DMS 273 (cell line): ENCODE data around the gene TMEM256.
"Not testable (repeated sequence)": the region's sequence is repeated elsewhere in the genome, so short reads cannot be mapped to it uniquely, and the experiment has no call there.

Experiments
- DNase-seq: peaks from one replicate; lab custom pipeline; 2025; ENCODE audit not compliant: unreplicated experiment; lab: John Stamatoyannopoulos, UW

TMEM256 gene

GRCh38 chr17:7384489-7385081 lies 19.3 kb downstream of the TMEM256 start:
- DNase-seq: no peak

DNA sequence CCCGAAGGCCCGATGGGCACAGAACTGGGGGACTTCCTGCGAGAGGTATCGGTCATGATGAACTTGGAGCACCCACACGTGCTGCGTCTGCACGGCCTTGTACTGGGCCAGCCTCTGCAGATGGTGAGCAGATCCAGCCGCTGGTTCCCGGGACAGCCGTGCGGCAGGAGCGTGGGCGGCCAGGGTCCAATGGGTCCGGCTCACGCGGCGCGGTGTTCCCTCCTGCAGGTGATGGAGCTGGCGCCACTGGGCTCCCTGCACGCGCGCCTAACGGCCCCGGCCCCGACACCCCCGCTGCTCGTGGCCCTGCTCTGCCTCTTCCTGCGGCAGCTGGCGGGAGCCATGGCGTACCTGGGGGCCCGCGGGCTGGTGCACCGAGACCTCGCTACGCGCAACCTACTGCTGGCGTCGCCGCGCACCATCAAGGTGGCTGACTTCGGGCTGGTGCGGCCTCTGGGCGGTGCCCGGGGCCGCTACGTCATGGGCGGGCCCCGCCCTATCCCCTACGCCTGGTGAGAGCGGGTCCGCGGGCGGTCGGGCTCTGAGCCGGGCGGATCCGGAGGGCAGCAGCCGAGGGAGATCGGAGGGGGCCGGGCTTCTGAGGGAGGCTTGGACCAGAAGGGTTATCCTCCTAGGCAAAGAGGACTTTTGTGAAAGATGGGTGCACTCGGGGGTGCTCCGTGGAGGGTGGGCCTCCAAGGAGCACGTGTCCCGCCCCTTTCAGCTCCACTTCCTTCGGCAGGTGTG lies 20.0 kb downstream of the TMEM256 start:
- no peak for DNase-seq

DNA sequence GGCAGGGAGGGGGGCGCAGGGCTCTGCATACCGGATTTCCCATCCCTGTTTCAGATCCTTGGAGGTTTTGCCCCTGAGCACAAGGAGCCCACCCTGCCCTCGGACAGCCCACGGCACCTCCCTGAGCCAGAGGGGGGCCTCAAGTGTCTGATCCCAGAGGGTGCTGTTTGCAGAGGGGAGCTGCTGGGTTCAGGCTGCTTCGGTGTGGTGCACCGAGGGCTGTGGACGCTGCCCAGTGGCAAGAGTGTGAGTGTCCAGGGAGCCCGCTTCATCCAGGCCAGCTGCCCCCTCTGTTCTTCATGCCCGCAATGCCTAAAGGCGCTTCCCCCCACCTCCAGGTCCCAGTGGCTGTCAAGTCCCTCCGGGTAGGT lies 20.5 kb downstream of the TMEM256 start:
- no peak for DNase-seq

- no peak for DNase-seq
Measured at GRCh38 chr17:7382901-7383300, 21.0 kb downstream of the TMEM256 start.

DNA sequence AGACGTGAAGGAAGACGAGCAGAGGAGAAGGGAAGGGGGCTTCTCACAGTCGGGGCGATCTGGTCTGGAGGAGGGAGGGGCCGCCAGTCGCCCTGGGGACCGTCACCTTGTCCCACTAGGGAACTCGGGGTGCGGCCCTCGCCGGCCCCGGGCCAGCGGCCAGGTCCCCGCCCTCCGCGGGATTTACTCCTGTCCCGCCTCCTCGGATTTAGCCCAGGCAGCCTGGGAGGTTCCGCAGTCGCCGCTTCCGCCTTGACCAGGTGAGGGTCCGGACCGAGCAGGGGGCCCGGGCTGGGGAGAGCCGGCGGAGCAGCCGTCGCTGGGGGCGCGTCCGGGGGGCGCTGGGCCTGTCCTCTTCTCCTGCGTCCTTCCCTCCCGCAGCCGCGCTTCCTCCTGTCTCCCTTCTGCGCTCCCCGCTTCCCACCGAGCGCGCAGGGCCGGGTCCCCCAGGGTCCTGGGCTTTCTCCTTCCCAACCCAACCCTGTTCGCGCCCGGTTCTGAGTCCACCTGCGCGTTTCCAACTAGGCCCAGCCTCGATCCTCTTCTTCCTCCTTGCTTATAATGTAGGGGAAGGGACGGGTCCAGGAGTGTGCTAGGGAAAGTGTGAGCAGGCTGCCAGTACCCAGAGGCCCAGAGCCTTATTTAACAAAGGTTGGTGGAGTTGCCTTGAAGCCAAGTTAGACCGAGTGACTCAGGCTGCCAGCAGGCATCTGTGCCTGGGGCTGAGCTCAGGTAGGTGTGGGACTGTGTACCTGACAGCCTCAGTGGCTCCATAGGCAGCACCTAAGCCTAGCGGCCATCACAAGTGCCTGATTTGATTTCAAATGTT lies 22.8 kb downstream of the TMEM256 start, which contains the start of gene TNK1:
TNK1 (plus strand) TSS at position 235 of the 829 bp plus-strand sequence. CDS start 1,838 bp downstream, outside the sequence.
- peak; percentile 11 for DNase-seq

- DNase-seq: peak; percentile 43
Measured at GRCh38 chr17:7380321-7380720, 23.6 kb downstream of the TMEM256 start.

DNA sequence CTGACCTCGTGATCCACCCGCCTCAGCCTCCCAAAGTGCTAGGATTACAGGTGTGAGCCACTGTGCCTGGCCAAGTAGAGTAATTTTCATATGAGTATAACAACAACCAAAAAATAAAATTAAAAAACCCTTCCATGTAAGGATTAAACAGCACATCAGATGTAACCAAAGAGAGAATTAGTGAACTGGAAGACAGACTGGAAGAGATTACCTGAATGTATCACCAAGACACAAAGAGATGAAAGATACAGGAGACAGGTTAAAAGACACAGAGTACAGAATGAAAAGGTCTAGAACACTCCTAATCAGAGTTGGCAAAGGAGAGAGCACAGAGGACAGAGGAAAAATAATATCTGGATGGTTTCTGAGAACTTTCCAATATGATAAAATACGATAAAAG lies 24.8 kb downstream of the TMEM256 start:
- DNase-seq: no peak

- no peak for DNase-seq
Measured at GRCh38 chr17:7374353-7374752, 29.5 kb downstream of the TMEM256 start.

DNA sequence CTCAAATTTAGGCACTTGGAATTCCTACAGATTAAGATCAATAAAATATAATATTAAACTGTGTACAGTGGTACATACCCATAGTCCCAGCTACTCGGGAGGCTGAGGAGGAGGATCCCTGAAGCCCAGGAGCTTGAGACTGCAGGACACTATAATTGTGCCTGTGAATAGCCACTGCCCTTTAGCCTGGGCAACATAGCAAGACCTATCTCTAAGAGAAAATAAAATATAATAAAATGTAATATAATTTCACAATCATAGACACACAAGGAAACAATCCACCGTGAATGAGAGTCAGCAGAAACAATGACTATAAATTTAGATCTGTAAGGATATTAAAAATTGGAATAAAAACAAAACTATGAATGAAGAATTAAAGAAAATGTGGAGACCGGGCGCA lies 33.0 kb downstream of the TMEM256 start:
- no peak for DNase-seq

DNA sequence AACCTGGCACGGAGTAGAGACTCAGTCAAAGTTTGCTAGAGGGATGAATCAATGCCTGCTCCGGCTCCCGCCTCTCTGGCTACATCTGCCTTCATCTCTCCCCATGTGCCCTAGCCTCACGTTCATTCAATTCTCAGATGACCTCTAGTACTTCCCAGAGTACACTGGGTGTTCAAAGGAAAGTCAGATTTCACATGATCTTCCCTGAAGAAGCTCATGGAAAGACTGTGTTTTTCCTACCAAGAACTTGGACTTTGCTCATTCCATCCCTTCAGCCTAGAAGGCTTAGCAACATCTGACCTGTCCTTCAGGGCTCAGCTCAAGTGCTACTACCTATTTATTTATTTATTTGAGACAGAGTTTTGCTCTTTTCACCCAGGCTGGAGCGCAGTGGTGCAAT lies 34.1 kb downstream of the TMEM256 start:
- DNase-seq: no peak

DNA sequence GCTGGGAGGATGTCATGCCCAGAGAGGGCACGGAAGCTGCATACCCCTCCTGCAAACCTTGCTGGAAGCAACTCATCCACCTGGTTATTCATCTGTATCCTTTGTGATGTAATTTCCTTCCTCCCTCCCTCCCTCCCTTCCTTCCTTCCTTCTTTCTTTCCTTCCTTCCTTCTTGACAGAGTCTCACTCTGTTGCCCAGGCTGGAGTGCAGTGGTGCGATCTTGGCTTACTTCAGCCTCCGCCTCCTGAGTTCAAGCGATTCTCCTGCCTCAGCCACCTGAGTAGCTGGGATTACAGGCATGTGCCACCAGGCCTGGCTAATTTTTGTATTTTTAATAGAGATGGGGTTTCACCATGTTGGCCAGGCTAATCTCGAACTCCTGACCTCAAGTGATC lies 35.3 kb downstream of the TMEM256 start:
- not testable (repeated sequence) for DNase-seq

DNA sequence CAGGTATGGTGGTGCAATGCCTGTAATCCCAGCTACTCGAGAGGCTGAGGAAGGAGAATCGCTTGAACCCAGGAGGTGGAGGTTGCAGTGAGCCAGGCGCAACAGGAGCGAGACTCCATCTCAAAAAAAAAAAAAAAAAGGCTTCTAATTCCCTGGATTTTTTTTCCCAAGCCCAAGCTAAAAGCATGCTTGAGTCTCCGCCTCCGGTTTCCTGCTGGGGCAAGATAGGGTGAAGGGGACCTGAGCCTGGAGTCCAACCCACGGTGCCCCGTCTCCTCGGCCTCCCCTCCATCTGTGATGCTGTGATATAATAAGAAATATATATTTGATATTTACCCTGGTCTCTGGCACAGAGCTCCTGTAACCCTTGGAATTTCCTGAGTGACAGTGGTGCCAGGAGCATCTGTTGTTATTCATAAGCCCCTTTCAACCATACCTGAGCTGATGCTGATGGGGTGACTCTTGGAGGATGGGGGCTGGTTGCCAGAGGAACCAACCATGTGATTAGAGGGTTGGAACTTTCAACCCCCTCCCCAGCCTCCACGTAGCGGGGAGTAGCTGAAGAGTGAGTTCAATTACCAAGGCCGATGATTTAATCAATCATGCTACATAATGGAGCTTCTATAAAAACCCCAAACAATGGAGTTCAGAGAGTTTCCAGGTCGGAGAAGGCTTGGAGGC lies 35.8 kb downstream of the TMEM256 start:
- no peak for DNase-seq

DNA sequence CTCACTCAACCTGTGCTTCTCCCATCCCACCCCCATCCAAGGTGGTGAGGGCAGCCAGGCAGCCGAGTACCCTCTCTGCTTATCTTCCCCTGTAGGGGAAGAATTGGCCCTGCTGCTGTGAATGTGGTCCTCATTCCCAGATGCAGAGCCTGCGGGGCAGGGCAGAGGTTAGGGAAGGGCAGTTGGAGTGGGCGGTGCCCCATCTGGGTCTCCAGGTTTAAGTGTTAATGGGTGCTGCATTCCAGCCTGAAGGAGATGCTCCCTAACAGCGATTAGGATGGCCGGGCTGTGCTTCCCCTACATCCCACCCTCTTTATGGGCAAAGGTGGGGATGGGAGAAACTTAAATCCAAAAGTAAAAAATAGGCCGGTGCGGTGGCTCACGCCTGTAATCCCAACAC lies 36.8 kb downstream of the TMEM256 start:
- no peak for DNase-seq

- not testable (repeated sequence) for DNase-seq
Measured at GRCh38 chr17:7365963-7366362, 37.9 kb downstream of the TMEM256 start.

GRCh38 chr17:7363311-7363710 lies 40.6 kb downstream of the TMEM256 start:
- DNase-seq: no peak

- no peak for DNase-seq
Measured at GRCh38 chr17:7361906-7362305, 42.0 kb downstream of the TMEM256 start.

GRCh38 chr17:7357381-7357780 lies 46.5 kb downstream of the TMEM256 start:
- no peak for DNase-seq

DNA sequence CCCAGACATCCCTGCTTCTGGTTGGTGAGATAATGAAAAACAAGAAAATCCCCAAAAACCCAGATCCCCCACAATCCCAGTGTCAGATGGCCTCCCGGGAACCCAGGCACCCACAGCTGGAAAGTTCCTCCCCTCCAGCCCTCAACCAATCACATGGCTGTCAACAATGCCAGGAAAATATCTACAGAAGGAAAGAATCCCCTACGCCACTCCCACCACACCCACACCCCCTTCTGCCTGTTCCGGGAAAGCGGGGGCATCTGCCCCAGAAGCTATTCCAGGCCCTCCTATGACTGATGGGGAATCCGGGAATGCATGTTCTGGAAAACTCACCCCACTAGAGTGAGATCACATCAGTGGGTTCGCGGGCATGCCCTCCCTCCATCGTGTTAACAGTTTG lies 47.1 kb downstream of the TMEM256 start:
- DNase-seq: no peak

- DNase-seq: peak; percentile 81
Measured at GRCh38 chr17:7356072-7356549, 47.8 kb downstream of the TMEM256 start.

GRCh38 chr17:7355573-7355972 lies 48.3 kb downstream of the TMEM256 start:
- DNase-seq: no peak

DNA sequence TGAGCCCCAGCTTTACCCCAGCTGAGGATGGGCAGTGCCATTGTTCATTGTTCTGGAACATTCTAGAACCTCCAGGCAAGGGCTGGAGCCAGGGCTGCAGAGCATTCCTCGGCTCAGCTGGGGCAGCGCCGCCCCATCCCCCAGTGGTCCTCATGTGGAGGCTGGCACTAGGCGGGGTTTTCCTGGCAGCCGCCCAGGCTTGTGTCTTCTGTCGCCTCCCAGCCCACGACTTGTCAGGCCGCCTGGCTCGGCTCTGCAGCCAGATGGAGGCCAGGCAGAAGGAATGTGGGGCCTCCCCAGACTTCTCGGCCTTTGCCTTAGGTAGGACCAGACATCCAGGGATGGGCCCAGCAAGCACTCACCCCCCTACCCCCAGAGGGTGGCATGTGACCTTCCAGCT lies 48.8 kb downstream of the TMEM256 start, which contains the start of gene TMEM95:
TMEM95 (plus strand) TSS at position 104 of the 400 bp plus-strand sequence; CDS start at position 153, 49 bp downstream.
- DNase-seq: peak; percentile 59
